Measurements from ENCODE around the gene WEE2. TPM values are rescaled to one million over a fixed set of nuclear protein-coding genes. Genes with fewer than 3 reads are reported as not detected.

Gene WEE2
- total RNA-seq, 1 donor from 2014 or later = not detected

DNA sequence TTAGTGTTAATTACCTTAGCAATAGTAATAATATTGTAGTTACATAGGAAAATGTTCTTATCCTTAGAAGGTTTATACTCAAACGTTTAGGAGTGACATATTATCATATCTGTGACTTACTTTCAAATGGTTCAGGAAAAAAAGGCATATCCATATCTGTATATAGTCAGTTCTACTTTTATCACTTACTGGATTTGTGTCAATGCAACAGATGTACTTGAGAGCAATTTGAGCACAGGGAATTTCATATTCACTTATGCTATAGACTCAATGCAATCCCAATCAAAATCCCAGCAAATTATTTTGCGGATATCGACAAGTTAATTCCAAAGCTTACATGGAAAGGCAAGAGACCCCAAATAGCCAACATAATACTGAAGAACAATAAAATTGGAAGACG, 16.2 kb upstream of the WEE2 start:
- DNase-seq (ENCODE audit: low read depth, low spot score) = no peak
- peaks cover 11% of the 10 kb centered on the region for H3K36me3 Mint-ChIP-seq (ENCODE audit: low read depth)
- H3K27ac Mint-ChIP-seq (ENCODE audit: unreplicated experiment) = no peak overlapping the region
- no peaks in the 10 kb centered on the region for H3K9me3 Mint-ChIP-seq
- TF ChIP-seq, protein P1, sequence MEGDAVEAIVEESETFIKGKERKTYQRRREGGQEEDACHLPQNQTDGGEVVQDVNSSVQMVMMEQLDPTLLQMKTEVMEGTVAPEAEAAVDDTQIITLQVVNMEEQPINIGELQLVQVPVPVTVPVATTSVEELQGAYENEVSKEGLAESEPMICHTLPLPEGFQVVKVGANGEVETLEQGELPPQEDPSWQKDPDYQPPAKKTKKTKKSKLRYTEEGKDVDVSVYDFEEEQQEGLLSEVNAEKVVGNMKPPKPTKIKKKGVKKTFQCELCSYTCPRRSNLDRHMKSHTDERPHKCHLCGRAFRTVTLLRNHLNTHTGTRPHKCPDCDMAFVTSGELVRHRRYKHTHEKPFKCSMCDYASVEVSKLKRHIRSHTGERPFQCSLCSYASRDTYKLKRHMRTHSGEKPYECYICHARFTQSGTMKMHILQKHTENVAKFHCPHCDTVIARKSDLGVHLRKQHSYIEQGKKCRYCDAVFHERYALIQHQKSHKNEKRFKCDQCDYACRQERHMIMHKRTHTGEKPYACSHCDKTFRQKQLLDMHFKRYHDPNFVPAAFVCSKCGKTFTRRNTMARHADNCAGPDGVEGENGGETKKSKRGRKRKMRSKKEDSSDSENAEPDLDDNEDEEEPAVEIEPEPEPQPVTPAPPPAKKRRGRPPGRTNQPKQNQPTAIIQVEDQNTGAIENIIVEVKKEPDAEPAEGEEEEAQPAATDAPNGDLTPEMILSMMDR (conservative IDR thresholded peaks at IDR 0.05) = no peak
- H3K4me3 Mint-ChIP-seq = no peak overlapping the region
- H3K4me1 Mint-ChIP-seq = peaks cover 19% of the 10 kb centered on the region
- no peaks in the 10 kb centered on the region for H3K27me3 Mint-ChIP-seq (ENCODE audit: low read depth)

DNA sequence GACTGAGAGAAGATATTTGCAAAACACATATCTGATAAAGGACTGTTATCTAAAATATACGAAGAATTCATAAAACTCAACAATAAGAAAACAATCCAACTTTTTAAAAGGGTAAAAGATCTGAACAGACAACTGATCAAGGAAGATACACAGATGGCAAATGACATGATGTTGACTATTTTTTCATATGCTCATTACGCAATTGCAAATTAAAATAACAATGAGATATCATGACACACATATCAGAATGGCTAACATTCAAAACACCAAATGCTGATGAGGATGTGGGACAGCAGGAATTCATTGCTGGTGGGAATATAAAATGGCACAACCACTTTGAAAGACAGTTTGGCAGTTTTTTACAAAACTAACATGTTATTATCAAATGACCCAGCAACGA, 15.1 kb upstream of the WEE2 start:
- Mint-ChIP-seq H3K27ac (ENCODE audit: unreplicated experiment) (no peak overlapping the region), H3K4me3 (no peak overlapping the region), H3K27me3 (ENCODE audit: low read depth) (no peaks in the 10 kb centered on the region), H3K9me3 (no peaks in the 10 kb centered on the region), H3K36me3 (ENCODE audit: low read depth) (peaks cover 8% of the 10 kb centered on the region), H3K4me1 (peaks cover 14% of the 10 kb centered on the region)
- DNase-seq (ENCODE audit: low read depth, low spot score) = no peak
- TF ChIP-seq, protein P1 (conservative IDR thresholded peaks at IDR 0.05) = no peak

DNA sequence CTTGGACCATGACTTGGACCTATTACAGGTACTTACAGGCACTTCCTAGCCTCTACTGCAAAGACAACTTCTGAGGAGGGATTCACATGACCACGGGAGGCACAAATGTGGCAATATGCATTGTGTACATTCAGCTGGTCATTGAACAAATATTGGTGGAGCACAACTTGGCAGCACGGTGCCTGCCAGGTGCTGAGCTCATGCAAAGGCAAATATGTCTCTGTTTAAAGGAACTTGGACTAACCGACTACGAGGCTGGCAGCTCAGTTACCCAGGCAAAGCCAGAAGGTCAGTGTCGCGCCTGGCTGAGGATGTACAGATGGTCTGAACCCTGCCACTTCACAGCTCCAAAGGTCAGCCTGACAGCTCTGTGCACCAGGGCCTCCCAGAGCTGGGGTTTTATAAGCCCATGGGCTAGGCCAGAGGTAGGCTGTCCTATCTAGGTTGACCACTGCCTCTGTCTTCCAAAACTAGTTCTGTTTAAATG, 12.3 kb upstream of the WEE2 start:
- DNase-seq (ENCODE audit: low read depth, low spot score) = no peak
- H3K4me1 Mint-ChIP-seq = peaks cover 23% of the 10 kb centered on the region
- H3K4me3 Mint-ChIP-seq = no peak overlapping the region
- TF ChIP-seq, protein P1 (conservative IDR thresholded peaks at IDR 0.05) = no peak
- H3K27me3 Mint-ChIP-seq (ENCODE audit: low read depth) = peaks cover 6% of the 10 kb centered on the region
- no peak overlapping the region for H3K27ac Mint-ChIP-seq (ENCODE audit: unreplicated experiment)
- no peaks in the 10 kb centered on the region for H3K9me3 Mint-ChIP-seq
- no peaks in the 10 kb centered on the region for H3K36me3 Mint-ChIP-seq (ENCODE audit: low read depth)

DNA sequence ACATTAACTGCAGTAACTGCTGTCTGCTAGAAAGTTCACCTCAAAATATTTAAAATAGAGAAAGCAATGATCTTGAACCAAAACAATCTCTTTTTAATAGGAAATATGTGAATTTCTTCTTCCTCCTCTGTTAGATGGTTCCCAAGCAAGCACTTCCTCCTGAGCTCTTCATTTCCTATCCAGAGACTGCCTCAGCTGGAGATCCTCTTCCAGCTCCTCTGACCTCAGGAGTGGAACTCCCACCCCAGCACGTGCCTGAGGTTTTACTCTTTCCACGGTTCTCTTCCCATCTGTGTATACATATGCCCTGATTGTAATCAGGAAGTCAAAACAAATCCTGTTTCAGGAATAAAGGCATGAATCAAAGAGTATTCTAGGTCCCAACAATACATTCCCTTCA, 11.8 kb upstream of the WEE2 start:
- H3K27ac Mint-ChIP-seq (ENCODE audit: unreplicated experiment) = no peak overlapping the region
- no peaks in the 10 kb centered on the region for H3K36me3 Mint-ChIP-seq (ENCODE audit: low read depth)
- no peak for DNase-seq (ENCODE audit: low read depth, low spot score)
- no peak overlapping the region for H3K4me3 Mint-ChIP-seq
- H3K4me1 Mint-ChIP-seq = peaks cover 26% of the 10 kb centered on the region
- H3K27me3 Mint-ChIP-seq (ENCODE audit: low read depth) = peaks cover 6% of the 10 kb centered on the region
- TF ChIP-seq, protein P1 (conservative IDR thresholded peaks at IDR 0.05) = no peak
- no peaks in the 10 kb centered on the region for H3K9me3 Mint-ChIP-seq

DNA sequence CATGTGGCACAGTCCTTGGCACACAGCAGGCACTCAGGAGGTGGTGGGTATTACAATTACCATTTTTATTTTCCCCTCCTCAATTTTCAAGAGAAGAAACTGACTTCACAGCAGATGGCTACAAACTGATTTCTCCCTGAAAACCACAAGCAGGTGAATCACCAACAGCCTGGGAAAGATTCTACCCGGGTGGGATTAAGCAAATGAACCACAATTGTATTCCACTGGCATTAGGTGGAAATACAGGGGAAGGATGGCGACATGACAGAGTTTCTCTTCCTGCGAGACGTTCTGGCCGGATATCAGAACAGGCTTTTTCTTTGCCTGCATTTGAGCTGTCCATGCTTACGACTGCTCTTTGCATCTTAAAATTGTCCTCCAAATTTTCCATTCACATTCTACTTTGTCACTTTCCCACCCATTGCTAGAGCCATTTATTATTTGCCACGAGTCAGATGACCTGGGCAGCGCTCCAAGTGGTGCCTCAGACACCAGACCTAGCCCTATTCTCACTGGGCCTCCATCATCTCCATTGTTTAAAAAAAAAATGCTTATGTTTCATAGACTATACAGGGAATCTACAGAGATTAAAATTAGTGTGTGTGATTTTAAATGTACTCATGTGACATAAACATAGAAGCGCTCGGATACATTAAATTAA, 10.8 kb upstream of the WEE2 start:
- Mint-ChIP-seq H3K27me3 (ENCODE audit: low read depth) (peaks cover 6% of the 10 kb centered on the region), H3K9me3 (no peaks in the 10 kb centered on the region), H3K36me3 (ENCODE audit: low read depth) (no peaks in the 10 kb centered on the region), H3K27ac (ENCODE audit: unreplicated experiment) (no peak overlapping the region), H3K4me1 (peaks cover 27% of the 10 kb centered on the region), H3K4me3 (no peak overlapping the region)
- TF ChIP-seq, protein P1 (conservative IDR thresholded peaks at IDR 0.05) = no peak
- DNase-seq (ENCODE audit: low read depth, low spot score) = no peak
